ENCODE measurements around the gene CARNS1. TPM values are rescaled to one million over a fixed set of nuclear protein-coding genes. Genes with fewer than 3 reads are reported as not detected.
A peak's percentile ranks its signal among the peaks of the same experiment; 100 is the strongest.

The CARNS1 gene
- total RNA-seq, 1 donor from 2014 or later, result under 0.01 TPM

- no peak for FAIRE-seq
- DNase-seq (ENCODE audit: low spot score in 2 of 2), result no peak
These were observed 6.2 kb upstream of the CARNS1 start for GRCh38 chr11:67409261-67409666.

DNA sequence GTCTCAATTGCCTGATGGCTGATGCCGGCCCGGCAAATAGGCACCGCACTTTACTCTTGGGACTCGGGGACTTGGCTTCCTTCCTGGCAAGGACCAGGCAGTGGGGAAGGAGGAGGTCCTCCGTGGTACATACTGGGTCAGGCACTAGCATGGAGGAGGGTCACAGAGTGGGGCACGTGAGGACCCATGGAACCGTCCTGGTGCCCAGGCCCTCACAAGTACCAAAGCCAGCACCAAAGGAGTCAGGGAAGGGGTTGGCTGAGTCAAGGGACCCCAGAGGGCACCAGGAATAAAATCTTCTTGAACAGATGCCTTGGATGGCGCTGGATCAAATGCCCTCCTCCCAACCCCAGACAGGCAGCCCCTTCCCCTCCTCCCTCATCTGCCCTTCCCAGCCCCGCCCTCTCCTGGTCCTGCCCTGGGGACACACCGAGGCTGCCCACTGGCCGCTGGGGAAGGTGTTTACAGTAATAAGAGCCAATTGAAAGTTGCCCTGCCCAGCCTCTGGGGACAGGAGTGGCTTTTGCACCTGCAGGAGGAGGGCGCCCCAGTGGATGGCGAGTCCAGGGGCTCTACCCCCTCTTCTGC, 5.6 kb upstream of the CARNS1 start:
- no peak for DNase-seq (ENCODE audit: low spot score in 2 of 2)
- no peak for FAIRE-seq

GRCh38 chr11:67410369-67410831, 5.1 kb upstream of the CARNS1 start:
- FAIRE-seq, result no peak
- DNase-seq (ENCODE audit: low spot score in 2 of 2), result peak; percentile 58 to 80

DNA sequence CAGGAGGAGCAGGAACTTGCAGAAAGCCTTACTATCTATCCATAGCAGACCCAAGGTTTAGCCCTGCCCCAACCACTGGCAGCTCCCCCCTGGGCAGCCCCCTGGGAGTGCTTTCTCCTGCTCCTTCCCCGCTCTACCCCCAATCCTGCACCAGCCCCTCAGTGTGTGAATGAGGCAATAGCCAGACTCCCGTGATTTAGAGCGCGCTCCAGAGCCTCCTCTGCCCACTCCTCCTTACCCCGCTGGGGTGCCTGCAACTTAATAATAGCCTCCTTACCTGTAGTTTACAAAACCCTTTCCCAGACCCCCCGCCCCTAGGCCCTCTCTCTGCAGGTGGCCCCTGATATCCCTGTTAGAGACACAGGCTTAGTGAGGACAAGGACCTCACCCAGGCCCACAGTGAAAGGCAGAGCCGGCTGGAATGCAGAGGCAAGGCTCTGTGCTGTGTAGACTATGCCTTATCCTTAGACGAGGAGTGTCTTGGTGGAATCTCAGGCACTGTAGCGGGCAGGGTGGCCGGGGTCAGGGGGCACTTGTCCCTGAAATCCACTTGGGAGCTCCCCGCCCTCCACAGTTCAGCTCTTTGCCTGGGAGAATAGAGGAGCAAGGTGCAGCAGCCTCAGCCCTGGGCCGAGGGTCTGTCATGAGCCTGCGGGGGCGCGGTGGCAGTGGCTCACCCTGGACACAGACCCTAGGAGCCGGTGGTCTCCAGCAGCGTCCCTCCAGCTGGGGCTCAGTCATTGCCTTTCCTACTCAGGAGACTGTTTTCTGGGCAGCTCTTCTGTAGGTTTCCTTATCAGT, 4.3 kb upstream of the CARNS1 start:
- FAIRE-seq (no peak), DNase-seq (ENCODE audit: low spot score in 2 of 2) (no peak)

DNA sequence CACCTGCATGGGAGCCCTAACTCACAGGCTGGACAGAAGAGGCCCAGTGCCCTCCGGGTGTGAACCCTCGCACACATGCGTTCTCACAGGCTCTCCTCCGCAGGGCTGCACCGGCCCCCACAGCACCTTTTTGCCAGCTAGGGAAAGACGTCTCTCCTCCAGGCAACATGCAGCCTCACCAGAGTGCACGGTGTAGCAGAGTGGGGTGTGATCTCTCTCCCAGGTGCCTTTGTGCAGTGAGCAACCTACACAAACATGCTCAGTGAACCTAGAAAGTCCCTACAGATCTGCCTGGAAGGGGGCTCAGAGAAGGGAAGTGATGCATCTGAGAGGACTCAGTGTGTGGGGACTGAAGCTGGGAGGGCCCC, 3.7 kb upstream of the CARNS1 start:
- DNase-seq (ENCODE audit: low spot score in 2 of 2) (no peak), FAIRE-seq (no peak)

DNA sequence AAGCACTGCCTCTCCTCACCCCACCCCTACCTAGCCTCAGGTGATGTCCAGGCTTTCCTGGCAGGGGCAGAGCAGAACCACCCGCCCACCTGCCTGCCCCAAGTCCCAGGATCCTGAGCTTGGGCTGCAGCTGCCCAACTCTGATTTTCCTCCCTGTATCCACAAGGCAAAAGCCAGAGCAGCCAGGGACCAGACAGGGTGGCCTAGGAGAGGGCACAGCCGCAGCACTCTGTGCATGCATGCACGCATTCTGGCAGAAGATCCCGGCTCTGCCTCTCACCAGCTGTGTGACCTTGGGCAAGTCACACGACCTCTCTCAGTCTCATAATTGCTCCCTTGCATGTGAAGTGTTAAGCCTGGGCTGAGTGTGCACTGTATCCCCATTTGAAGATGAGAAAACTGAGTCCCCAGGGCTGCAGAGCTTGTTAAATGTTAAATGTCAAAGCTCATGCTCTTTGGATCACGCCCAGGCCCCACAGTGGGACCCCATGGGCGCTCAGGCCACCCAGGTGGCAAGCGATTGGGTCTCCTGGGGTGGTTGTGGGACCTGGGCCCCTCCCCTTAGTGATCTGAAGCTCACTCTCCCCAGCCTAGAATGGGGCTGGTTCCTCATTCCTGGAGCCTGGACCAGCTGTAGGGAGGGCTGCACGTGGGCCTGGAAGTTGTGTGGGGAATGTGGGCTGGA, 2.8 kb upstream of the CARNS1 start:
- no peak for DNase-seq (ENCODE audit: low spot score in 2 of 2)
- FAIRE-seq, result no peak

GRCh38 chr11:67413266-67413849, 2.1 kb upstream of the CARNS1 start:
- FAIRE-seq, result no peak
- DNase-seq (ENCODE audit: low spot score in 2 of 2), result no peak

DNA sequence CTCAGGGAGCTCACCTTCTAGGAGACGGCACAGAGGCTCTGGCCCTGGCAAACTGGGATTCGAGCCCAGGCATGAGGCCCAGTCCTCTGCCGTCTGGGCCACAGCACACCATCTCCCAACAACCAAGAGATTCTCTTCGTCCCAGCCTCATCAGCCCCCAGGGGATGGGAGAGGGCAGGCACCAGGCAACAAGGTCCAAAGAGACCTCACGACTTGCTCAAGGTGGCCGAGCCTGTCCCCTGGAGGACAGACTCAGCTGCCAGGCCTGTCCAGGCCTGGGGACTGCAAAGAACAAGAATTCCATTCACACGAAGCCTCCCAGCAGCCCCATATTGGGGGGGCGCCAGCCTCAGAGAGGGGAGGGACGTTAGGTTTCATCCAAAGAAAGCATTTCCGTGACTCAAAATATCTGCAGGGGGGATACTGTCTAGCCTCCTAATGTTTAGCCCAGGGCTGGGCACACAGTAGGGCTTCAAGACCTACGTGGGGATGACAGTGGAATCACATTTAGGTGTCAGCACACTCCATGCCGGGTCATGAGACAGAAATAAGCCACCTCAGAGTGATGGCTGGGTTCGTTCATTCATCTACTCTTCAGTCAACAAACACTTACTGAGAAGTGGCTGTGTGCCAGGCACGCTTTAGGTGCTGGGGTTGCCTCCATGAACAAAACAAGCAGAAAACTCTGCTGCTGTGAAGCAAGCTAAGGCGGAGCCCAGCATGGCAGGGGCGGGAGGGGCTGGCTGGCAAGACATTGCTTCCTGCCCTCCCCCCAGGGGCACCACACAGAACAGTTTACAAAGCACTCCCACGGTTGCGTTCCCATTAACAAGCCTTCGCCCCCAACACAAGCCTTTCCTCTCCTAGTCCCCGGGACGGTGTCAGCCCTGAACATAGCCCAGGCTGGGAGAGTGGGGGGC, 1.2 kb downstream of the CARNS1 start:
- DNase-seq (ENCODE audit: low spot score in 2 of 2) (no peak), FAIRE-seq (no peak)

DNA sequence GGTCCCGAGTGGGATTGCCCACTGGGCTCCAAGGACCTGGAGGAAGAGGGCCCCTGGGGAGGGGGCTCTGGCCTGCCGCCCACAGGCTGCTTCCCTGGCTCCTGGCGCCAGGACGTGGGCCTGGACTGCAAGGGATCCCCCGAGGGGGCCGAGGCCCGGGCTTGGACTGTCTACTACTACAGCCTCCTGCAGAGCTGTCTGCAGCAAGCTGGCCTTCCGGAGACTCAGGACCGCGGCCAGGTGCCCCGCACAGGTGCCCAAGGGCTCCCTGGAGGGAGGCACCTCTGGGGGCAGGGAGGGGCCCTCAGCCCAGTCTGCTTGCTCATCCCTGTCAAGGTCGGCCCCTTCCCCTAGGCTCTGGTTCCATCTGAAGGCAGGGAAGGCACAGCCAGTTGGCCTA, 1.9 kb downstream of the CARNS1 start:
- FAIRE-seq, result no peak
- no peak for DNase-seq (ENCODE audit: low spot score in 2 of 2)

- FAIRE-seq (no peak), DNase-seq (ENCODE audit: low spot score in 2 of 2) (no peak)
These were observed 3.2 kb downstream of the CARNS1 start for GRCh38 chr11:67418476-67419281.

DNA sequence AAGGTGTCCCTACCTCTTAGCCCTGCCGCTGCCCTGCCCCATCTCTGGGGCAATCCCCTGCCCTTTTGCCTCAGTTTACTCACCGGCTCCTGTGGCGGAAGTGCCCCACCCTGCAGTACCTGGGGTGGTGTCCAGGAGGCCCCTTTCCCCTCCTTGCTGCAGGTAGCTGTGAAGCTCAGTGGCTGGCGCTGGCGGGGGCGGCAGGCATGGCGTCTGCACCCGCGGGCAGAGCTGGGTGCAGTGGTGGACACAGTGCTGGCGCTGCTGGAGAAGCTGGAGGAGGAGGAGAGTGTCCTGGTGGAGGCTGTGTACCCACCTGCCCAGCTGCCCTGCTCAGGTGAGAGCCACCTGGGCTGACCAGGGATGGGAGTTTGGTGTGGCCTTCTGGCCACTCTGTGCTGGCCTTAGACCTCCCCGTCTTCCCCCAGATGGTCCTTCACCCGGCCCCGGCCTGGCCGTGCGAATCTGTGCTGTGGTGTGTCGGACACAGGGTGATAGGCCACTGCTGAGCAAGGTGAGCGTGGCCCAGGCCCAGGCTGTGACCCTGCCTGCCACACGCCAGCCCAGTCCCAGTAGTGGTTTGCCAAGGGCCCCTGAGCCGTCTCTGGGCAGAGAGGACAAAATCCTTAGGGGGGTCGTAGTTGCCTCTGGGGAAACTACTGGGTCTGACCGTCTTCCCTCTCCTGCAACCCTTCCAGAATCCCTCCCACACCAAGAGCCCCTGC, 4.0 kb downstream of the CARNS1 start:
- FAIRE-seq, result no peak
- DNase-seq (ENCODE audit: low spot score in 2 of 2), result no peak

DNA sequence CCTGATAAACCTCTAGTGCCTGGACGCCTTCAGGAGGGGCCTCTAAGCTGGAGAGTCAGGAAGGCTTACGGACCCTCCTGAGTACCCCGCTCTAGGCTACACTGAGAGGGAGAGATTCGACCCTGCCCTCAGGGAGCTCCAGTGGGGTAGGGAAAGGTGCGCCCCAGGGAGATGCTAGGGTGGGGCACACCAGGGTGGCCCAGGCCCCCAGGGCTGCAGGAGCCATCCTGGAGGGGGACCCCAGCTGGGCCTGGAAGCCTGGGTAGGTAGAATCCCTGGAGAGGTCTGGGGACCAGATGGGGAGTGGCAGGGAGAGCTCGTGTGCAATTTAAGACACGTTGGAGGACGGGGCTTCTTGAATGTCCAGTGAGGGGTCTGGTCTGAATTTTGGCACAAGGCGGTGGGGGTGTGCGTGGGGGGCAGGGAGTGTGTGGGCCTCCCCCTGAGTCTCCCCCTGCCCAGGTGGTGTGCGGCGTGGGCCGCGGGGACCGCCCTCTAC, 4.7 kb downstream of the CARNS1 start:
- FAIRE-seq, result no peak
- DNase-seq (ENCODE audit: low spot score in 2 of 2), result no peak

DNA sequence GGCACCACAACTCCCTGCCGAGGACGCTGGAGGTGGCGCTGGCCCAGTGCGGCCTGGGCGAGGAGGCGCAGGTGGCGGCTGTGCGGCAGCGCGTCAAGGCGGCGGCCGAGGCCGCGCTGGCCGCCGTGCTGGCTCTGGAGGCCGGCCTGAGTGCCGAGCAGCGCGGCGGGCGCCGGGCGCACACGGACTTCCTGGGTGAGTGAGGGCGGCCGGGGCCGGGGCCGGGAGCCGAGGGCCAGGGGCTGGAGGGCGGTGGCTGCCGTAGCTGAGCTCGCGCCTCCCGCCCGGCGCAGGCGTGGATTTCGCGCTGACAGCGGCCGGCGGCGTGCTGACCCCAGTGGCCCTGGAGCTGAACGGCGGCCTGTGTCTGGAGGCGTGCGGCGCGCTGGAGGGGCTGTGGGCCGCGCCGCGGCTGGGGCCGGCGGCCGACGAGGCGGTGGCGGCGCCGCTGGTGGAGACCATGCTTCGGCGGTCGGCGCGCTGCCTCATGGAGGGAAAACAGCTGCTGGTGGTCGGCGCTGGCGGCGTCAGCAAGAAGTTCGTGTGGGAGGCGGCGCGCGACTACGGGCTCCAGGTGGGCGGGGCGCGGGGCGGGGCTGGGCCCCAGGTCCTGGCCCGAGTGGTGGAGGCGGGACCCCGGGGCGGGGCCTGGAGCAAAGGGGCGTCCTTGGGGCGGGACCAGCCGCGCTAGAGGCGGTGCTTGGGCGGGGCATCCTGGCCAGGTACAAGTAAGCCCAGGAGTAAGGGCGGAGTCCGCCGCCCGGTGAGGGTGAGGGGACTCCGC, 5.4 kb downstream of the CARNS1 start:
- DNase-seq (ENCODE audit: low spot score in 2 of 2) (peak; percentile 95 to 100), FAIRE-seq (no peak)

DNA sequence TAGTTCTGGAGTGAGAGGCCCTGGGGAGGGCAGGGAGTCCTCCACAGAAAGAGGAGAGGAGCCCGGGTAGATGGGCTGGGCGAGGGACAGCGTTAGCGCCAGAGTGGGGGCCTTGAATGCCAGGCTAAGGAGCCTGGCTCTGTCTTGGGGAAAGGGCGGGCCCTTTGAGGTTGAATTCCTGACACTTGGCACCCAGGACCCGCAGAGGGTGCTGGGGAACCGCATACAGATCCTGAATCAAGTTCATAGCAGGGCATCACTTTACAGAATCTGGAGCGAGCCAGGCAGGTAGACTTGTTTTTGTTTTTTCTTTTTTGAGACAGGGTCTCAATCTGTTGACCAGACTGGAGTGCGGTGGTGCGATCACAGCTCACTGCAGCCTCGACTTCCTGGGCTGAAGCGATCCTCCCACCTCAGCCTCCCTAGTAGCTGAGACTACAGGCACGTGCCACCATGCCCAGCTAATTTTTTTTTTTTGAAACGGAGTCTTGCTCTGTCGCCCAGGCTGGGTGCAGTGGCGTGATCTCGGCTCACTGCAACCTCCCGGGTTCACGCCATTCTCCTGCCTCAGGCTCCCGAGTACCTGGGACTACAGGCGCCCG, 6.1 kb downstream of the CARNS1 start:
- no peak for FAIRE-seq

GRCh38 chr11:67422891-67423290, 7.4 kb downstream of the CARNS1 start:
- DNase-seq (ENCODE audit: low spot score in 2 of 2), result no peak
- FAIRE-seq, result no peak

More for the DNA sequence above, 6.1 kb downstream of the CARNS1 start:
- no peak for DNase-seq (ENCODE audit: low spot score in 2 of 2)

GRCh38 chr11:67423466-67423865, 8.0 kb downstream of the CARNS1 start:
- FAIRE-seq, result no peak
- no peak for DNase-seq (ENCODE audit: low spot score in 2 of 2)

- FAIRE-seq, result no peak
- DNase-seq (ENCODE audit: low spot score in 2 of 2), result no peak
These were observed 8.6 kb downstream of the CARNS1 start for GRCh38 chr11:67423891-67424613.

All from frontal cortex (tissue), 4 donors.